Neural progenitor cell (in vitro differentiated cells): ENCODE measurements around the gene TMEM253.

Experiments used
- CTCF ChIP-seq: fragments of 200-600 bp; sonication (generic); IDR thresholded peaks from 2 replicates; pipeline ENCODE4 v1.5.1; 2017; ENCODE audit warnings: antibody characterized with exemption, mild to moderate bottlenecking
- EZH2phosphoT487 ChIP-seq: fragments of 200-600 bp; sonication (generic); IDR thresholded peaks from 2 replicates; pipeline ENCODE4 v1.6.1; 2017; ENCODE audit warnings: antibody characterized with exemption

DNA sequence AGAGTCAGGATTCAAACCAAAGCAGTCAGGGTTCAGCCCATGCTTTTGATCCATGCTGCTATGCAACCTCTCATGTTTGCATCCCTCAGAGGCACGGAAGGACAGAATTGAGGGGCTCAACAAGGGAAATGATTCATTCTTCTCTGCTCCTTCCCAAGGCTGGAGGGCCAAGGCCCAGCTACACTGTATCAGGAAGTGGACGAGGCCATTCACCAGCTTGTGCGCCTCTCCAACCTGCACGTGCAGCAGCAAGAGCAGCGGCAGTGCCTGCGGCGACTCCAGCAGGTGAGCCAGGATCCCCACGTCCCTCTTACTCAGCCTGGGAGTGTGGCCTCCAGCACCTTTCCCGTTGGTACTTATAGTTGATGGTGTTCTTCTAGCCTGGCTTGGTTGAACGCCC, 22.1 kb upstream of the TMEM253 start:
- TF ChIP-seq CTCF (no peak), EZH2phosphoT487 (no peak)
